Upper lobe of left lung (tissue), 6 donors: ENCODE results near the gene DLG2. TPM values are rescaled to one million over a fixed set of nuclear protein-coding genes. Genes with fewer than 3 reads are reported as not detected.

Source experiments
- ATAC-seq, 2 donors: fragments of 200-7000 bp; cut with Tn5 transposase; one replicate each; pipeline ENCODE4 v1.9.1; 2022; ENCODE audit warnings: mild to moderate bottlenecking in 2 of 2, moderate library complexity in 2 of 2; ENCODE audit not compliant: low FRiP score in 2 of 2
- DNase-seq, 2 donors: peaks; one replicate each; pipeline ENCODE4 v3.0.0-alpha.2; 2019 to 2020
- H3K27ac ChIP-seq, 4 donors: fragments of 200-600 bp; sonication (generic); one replicate each; pipeline ENCODE4 v1.5.1; 2016 to 2019
- H3K27me3 ChIP-seq, 4 donors: fragments of 200-600 bp; sonication (generic); one replicate each; pipeline ENCODE4 v1.5.1; 2017 to 2019
- H3K36me3 ChIP-seq, 4 donors: fragments of 200-600 bp; sonication (generic); one replicate each; pipeline ENCODE4 v1.5.1; 2016 to 2019
- H3K4me1 ChIP-seq, 4 donors: fragments of 200-600 bp; sonication (generic); one replicate each; pipeline ENCODE4 v1.5.1; 2018 to 2019
- H3K4me3 ChIP-seq, 4 donors: fragments of 200-600 bp; sonication (generic); one replicate each; pipeline ENCODE4 v1.5.1; 2017 to 2019; ENCODE audit warnings: mild to moderate bottlenecking in 2 of 4, moderate library complexity in 1 of 4
- H3K9me3 ChIP-seq, 4 donors: fragments of 200-600 bp; sonication (generic); one replicate each; pipeline ENCODE4 v1.5.1; 2018 to 2019
- EP300 ChIP-seq, 4 donors: sonication (generic); formaldehyde crosslinking; IDR thresholded peaks; one replicate each; pipeline ENCODE4 v1.5.1; 2017; ENCODE audit warnings: antibody characterized with exemption in 4 of 4, control low read depth in 2 of 4
- POLR2A ChIP-seq, 4 donors: fragments of 450-650 bp; IDR thresholded peaks; one replicate each; pipeline ENCODE4 v1.5.1; 2016 to 2017; ENCODE audit warnings: antibody characterized with exemption in 4 of 4, mild to moderate bottlenecking in 2 of 4
- POLR2AphosphoS5 ChIP-seq, 2 donors: sonication (generic); formaldehyde crosslinking; IDR thresholded peaks; one replicate each; pipeline ENCODE4 v1.5.1; 2017; ENCODE audit warnings: antibody characterized with exemption in 2 of 2
- WGBS, 2 donors: methylation state at CpG; one replicate each; pipeline ENCODE4 v1.1.5; 2017 to 2018; 5-methylcytosine and 5-hydroxymethylcytosine counted together
- total RNA-seq, 6 donors: library from RNA; depleted of rRNA in 4 of 6; stranded (reverse); fragments of >200 nt in 4 of 6; gene quantifications; one replicate each; pipeline versions ENCODE4 v1.1.0 to v1.2.1, GENCODE V29; 2016 to 2021
- TF ChIP-seq, protein P1 (sequence below), 6 experiments: fragments of 450-650 bp in 4 of 6; fragments of 200-600 bp in 2 of 6; sonication (generic) in 2 of 6; IDR thresholded peaks; one replicate each; pipeline ENCODE4 v1.5.1; 2016 to 2019; ENCODE audit warnings: antibody characterized with exemption in 6 of 6
- donor health status: DM: no; HTN: no; CAD: no; lungs with moderate emphysema.
- donor health status: DM: no; HTN: yes; CAD: no; lungs with severe emphysema.

The DLG2 gene
- total RNA-seq, 6 donors from 2014 or later, result 3.4 to 37.7 (median 9.1) TPM

- Histone ChIP-seq H3K27ac (no peak overlapping the region), H3K36me3 (no peaks in the 10 kb centered on the region), H3K27me3 (no peaks in the 10 kb centered on the region), H3K4me1 (no peaks in the 10 kb centered on the region), H3K4me3 (no peak overlapping the region), H3K9me3 (no peaks in the 10 kb centered on the region)
- no peak for DNase-seq
- ATAC-seq, result no peak
- WGBS, 2 donors, result 70 to 83% methylated on average over 6 of the region's 6 CpGs
- TF ChIP-seq, protein P1, sequence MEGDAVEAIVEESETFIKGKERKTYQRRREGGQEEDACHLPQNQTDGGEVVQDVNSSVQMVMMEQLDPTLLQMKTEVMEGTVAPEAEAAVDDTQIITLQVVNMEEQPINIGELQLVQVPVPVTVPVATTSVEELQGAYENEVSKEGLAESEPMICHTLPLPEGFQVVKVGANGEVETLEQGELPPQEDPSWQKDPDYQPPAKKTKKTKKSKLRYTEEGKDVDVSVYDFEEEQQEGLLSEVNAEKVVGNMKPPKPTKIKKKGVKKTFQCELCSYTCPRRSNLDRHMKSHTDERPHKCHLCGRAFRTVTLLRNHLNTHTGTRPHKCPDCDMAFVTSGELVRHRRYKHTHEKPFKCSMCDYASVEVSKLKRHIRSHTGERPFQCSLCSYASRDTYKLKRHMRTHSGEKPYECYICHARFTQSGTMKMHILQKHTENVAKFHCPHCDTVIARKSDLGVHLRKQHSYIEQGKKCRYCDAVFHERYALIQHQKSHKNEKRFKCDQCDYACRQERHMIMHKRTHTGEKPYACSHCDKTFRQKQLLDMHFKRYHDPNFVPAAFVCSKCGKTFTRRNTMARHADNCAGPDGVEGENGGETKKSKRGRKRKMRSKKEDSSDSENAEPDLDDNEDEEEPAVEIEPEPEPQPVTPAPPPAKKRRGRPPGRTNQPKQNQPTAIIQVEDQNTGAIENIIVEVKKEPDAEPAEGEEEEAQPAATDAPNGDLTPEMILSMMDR (IDR thresholded peaks at IDR 0.05), result no peak
- no peak for TF ChIP-seq POLR2A (IDR thresholded peaks at IDR 0.05)
- no peak for TF ChIP-seq EP300 (IDR thresholded peaks at IDR 0.05)
- TF ChIP-seq POLR2AphosphoS5 (IDR thresholded peaks at IDR 0.05), result no peak
Observed at GRCh38 chr11:83545494-83546260, 2081.5 kb downstream of the DLG2 start.

GRCh38 chr11:83544846-83545245 is 2082.3 kb downstream of the DLG2 start:
- no peak for ATAC-seq
- no peak for DNase-seq
- Histone ChIP-seq H3K27ac (no peak overlapping the region), H3K9me3 (no peaks in the 10 kb centered on the region), H3K4me3 (no peak overlapping the region), H3K36me3 (no peaks in the 10 kb centered on the region), H3K27me3 (no peaks in the 10 kb centered on the region), H3K4me1 (no peaks in the 10 kb centered on the region)
- WGBS, 2 donors, result 68 to 74% methylated on average over 1 of the region's 1 CpG
- TF ChIP-seq POLR2AphosphoS5 (IDR thresholded peaks at IDR 0.05), result no peak
- no peak for TF ChIP-seq EP300 (IDR thresholded peaks at IDR 0.05)
- TF ChIP-seq POLR2A (IDR thresholded peaks at IDR 0.05), result no peak
- TF ChIP-seq, protein P1 (IDR thresholded peaks at IDR 0.05), result no peak

DNA sequence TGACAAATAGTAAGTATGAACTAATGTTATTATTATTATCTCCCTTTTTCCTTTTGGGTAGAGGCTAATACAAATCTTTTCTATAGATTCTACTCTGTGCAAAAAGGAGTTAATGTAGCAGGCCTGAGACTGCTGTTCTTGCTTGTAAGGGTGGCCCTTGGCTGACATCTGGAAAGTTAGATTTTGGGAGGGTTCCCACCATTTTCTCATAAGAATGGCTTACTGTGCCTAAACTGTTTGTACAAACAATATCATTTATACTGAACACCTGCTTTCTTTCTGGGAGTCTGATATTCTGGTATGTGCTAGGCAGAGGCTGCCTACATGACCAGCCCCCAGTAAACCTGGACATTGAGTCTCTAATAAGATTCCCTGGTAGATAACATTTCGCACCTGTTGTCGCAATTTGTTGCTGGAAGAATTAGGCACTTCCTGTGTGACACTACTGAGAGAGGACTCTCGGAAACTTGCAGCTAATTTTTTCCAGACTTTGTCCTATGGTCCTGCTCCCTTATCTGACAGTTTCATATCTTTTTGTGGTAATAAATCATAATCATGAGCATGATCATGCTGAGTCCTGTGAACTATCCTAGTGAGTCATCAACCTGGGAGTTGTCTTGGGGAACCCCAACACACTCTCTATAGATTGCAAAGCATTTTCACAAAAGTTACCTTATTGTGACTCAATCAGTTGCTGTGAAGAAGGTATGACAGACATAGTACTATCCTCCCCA is 2083.3 kb downstream of the DLG2 start:
- 80 to 84% methylated on average over 3 of the region's 3 CpGs for WGBS, 2 donors

DNA sequence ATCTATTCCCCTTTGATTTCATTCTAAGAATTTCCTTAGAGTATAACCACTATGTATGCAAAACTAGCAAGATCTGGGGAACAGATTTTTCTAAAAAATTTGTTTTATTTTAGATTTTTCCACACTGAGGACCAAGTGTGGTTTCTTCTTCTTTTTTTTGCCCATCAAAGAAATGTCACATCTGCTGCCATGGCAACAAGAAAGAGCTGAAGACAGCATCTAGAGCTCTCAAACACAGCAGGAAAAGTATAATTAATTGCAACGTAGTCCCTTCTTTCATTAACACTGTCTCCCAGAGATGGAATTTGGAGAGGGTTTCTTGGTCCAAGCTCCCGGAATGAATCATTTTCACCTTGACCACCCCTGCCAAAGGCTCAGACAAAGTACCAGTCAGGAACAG is 2084.3 kb downstream of the DLG2 start:
- H3K27me3 ChIP-seq, result no peaks in the 10 kb centered on the region
- no peak overlapping the region for H3K27ac ChIP-seq
- no peaks in the 10 kb centered on the region for H3K4me1 ChIP-seq
- WGBS, 2 donors, result 88 to 92% methylated on average over 2 of the region's 2 CpGs
- TF ChIP-seq POLR2AphosphoS5 (IDR thresholded peaks at IDR 0.05) (no peak), EP300 (IDR thresholded peaks at IDR 0.05) (no peak), POLR2A (IDR thresholded peaks at IDR 0.05) (no peak)
- TF ChIP-seq, protein P1 (IDR thresholded peaks at IDR 0.05), result no peak
- no peaks in the 10 kb centered on the region for H3K9me3 ChIP-seq
- DNase-seq, result no peak
- no peaks in the 10 kb centered on the region for H3K36me3 ChIP-seq
- no peak for ATAC-seq
- no peak overlapping the region for H3K4me3 ChIP-seq

More for the DNA sequence above, 2083.3 kb downstream of the DLG2 start:
- Histone ChIP-seq H3K4me3 (no peak overlapping the region), H3K36me3 (no peaks in the 10 kb centered on the region), H3K27ac (no peak overlapping the region), H3K9me3 (no peaks in the 10 kb centered on the region), H3K27me3 (no peaks in the 10 kb centered on the region), H3K4me1 (no peaks in the 10 kb centered on the region)
- DNase-seq (no peak), ATAC-seq (no peak)
- TF ChIP-seq POLR2A (IDR thresholded peaks at IDR 0.05) (no peak), EP300 (IDR thresholded peaks at IDR 0.05) (no peak), POLR2AphosphoS5 (IDR thresholded peaks at IDR 0.05) (no peak)
- TF ChIP-seq, protein P1 (IDR thresholded peaks at IDR 0.05), result no peak
